Femur (tissue), 1 donor: ENCODE results near the gene MYCBP.
A peak's percentile ranks its signal among the peaks of the same experiment; 100 is the strongest.
"Not testable (repeated sequence)": the region's sequence is repeated elsewhere in the genome, so short reads cannot be mapped to it uniquely, and the experiment has no call there.

Source experiments
- DNase-seq: peaks from one replicate; pipeline ENCODE4 v3.0.0-alpha.2; 2017

MYCBP gene

GRCh38 chr1:38865112-38865715 lies 7.9 kb downstream of the MYCBP start:
- DNase-seq: no peak

- DNase-seq: no peak
These were observed 12.7 kb downstream of the MYCBP start for GRCh38 chr1:38860454-38860795.

GRCh38 chr1:38859561-38860453 lies 13.3 kb downstream of the MYCBP start, which contains the start of gene RRAGC:
Gene RRAGC, minus strand, starts transcription at chr1:38859772. Its CDS starts 126 bp downstream, at chr1:38859646.
- peak; percentile 99 for DNase-seq

GRCh38 chr1:38858833-38859560 lies 14.2 kb downstream of the MYCBP start:
- peak; percentile 48 for DNase-seq

GRCh38 chr1:38852780-38853179 lies 20.4 kb downstream of the MYCBP start:
- no peak for DNase-seq

- DNase-seq: no peak
These were observed 25.1 kb downstream of the MYCBP start for GRCh38 chr1:38848071-38848470.

- DNase-seq: no peak
These were observed 26.9 kb downstream of the MYCBP start for GRCh38 chr1:38846210-38846609.

GRCh38 chr1:38845088-38845487 lies 28.1 kb downstream of the MYCBP start:
- not testable (repeated sequence) for DNase-seq

GRCh38 chr1:38840281-38840680 lies 32.9 kb downstream of the MYCBP start:
- no peak for DNase-seq

GRCh38 chr1:38839363-38839762 lies 33.8 kb downstream of the MYCBP start:
- no peak for DNase-seq

- DNase-seq: not testable (repeated sequence)
These were observed 36.8 kb downstream of the MYCBP start for GRCh38 chr1:38836316-38836715.

- peak; percentile 44 for DNase-seq
These were observed 38.0 kb downstream of the MYCBP start for GRCh38 chr1:38834937-38835827.

GRCh38 chr1:38834221-38834782 lies 38.8 kb downstream of the MYCBP start:
- DNase-seq: no peak

- no peak for DNase-seq
These were observed 40.0 kb downstream of the MYCBP start for GRCh38 chr1:38833146-38833545.

- DNase-seq: no peak
These were observed 40.8 kb downstream of the MYCBP start for GRCh38 chr1:38832370-38832734.

GRCh38 chr1:38831731-38832369 lies 41.3 kb downstream of the MYCBP start:
- no peak for DNase-seq

GRCh38 chr1:38829368-38829767 lies 43.8 kb downstream of the MYCBP start:
- no peak for DNase-seq

- DNase-seq: no peak
These were observed 45.8 kb downstream of the MYCBP start for GRCh38 chr1:38827318-38827717.

- no peak for DNase-seq
These were observed 46.3 kb downstream of the MYCBP start for GRCh38 chr1:38826886-38827285.

- no peak for DNase-seq
These were observed 46.9 kb downstream of the MYCBP start for GRCh38 chr1:38826262-38826661.

- no peak for DNase-seq
These were observed 52.3 kb downstream of the MYCBP start for GRCh38 chr1:38820860-38821259.

GRCh38 chr1:38819516-38819915 lies 53.6 kb downstream of the MYCBP start:
- no peak for DNase-seq
